HEK293 (cell line): ENCODE data around the gene ANGPT4.

Experiments
- CTCF ChIA-PET: fragments of 350-600 bp; formaldehyde crosslinking; extraction: SDS; loops from one replicate; lab custom pipeline; 2021; ENCODE audit warnings: antibody characterized with exemption; lab: Yijun Ruan, JAX
- POLR2A ChIA-PET: fragments of 300-600 bp; formaldehyde crosslinking; extraction: SDS; loops from one replicate; lab custom pipeline; 2020; ENCODE audit warnings: antibody characterized with exemption, inconsistent platforms; lab: Yijun Ruan, JAX
- H3K27ac ChIP-seq: fragments of 200-500 bp; sonication (Bioruptor generic); 2 replicates; pipeline ENCODE4 v1.5.1; 2014; ENCODE audit warnings: low read depth, low read length, control low read depth, inconsistent platforms; ENCODE audit errors: extremely low read depth
- H3K36me3 ChIP-seq, 2 experiments: fragments of 200-500 bp in 1 of 2; sonication (Bioruptor generic) in 1 of 2; 1 replicate in 1 of 2; 2 replicates in 1 of 2; pipeline ENCODE4 v1.5.1; 2014 to 2017; ENCODE audit warnings: inconsistent platforms in 2 of 2, low read length in 2 of 2; ENCODE audit not compliant: control insufficient read depth in 2 of 2, insufficient read depth in 1 of 2
- H3K4me1 ChIP-seq: fragments of 200-500 bp; sonication (Bioruptor generic); 2 replicates; pipeline ENCODE4 v1.5.1; 2014; ENCODE audit warnings: mild to moderate bottlenecking, low read length, inconsistent platforms; ENCODE audit not compliant: control insufficient read depth, insufficient read depth
- H3K4me3 ChIP-seq: 2 replicates; pipeline ENCODE4 v1.5.1; 2011; ENCODE audit warnings: low read depth, mild to moderate bottlenecking, control low read depth, low read length, moderate library complexity
- H3K9me3 ChIP-seq: fragments of 200-500 bp; sonication (Bioruptor generic); 2 replicates; pipeline ENCODE4 v1.5.1; 2014; ENCODE audit warnings: low read depth, low read length, inconsistent platforms; ENCODE audit not compliant: control insufficient read depth, insufficient read depth
- HOXC10 ChIP-seq: sonication (generic); formaldehyde crosslinking; IDR thresholded peaks from 2 replicates; pipeline ENCODE4 v1.8.1; 2023; ENCODE audit warnings: mild to moderate bottlenecking, missing genetic modification reagents
- KLF17 ChIP-seq: fragments of 450-650 bp; formaldehyde crosslinking; IDR thresholded peaks from 2 replicates; pipeline ENCODE4 v1.5.1; 2016; ENCODE audit warnings: missing biosample characterization, missing genetic modification characterization
- PRDM2 ChIP-seq: fragments of 450-650 bp; formaldehyde crosslinking; IDR thresholded peaks from 2 replicates; pipeline ENCODE4 v1.5.1; 2016; ENCODE audit warnings: missing biosample characterization, missing genetic modification characterization, borderline replicate concordance
- PRDM4 ChIP-seq: fragments of 450-650 bp; formaldehyde crosslinking; IDR thresholded peaks from 2 replicates; pipeline ENCODE4 v1.5.1; 2017; ENCODE audit warnings: missing biosample characterization, missing genetic modification characterization
- ZBTB11 ChIP-seq: fragments of 450-650 bp; formaldehyde crosslinking; conservative IDR thresholded peaks from 2 replicates; pipeline ENCODE4 v1.5.1; 2016; ENCODE audit warnings: low read depth, missing biosample characterization, missing genetic modification characterization
- ZNF146 ChIP-seq: fragments of 450-650 bp; formaldehyde crosslinking; IDR thresholded peaks from 2 replicates; pipeline ENCODE4 v1.5.1; 2016; ENCODE audit warnings: missing biosample characterization, missing genetic modification characterization
- ZNF157 ChIP-seq: fragments of 450-650 bp; formaldehyde crosslinking; IDR thresholded peaks from 2 replicates; pipeline ENCODE4 v1.5.1; 2016; ENCODE audit warnings: missing biosample characterization, missing genetic modification characterization
- ZNF26 ChIP-seq: fragments of 450-650 bp; formaldehyde crosslinking; IDR thresholded peaks from 2 replicates; pipeline ENCODE4 v1.5.1; 2016; ENCODE audit warnings: missing biosample characterization, missing genetic modification characterization
- ZNF350 ChIP-seq: fragments of 450-650 bp; formaldehyde crosslinking; IDR thresholded peaks from 2 replicates; pipeline ENCODE4 v1.5.0; 2017; ENCODE audit warnings: missing biosample characterization, mild to moderate bottlenecking, missing genetic modification characterization
- ZNF398 ChIP-seq: fragments of 450-650 bp; formaldehyde crosslinking; IDR thresholded peaks from 2 replicates; pipeline ENCODE4 v1.5.1; 2017; ENCODE audit warnings: missing biosample characterization, missing genetic modification characterization
- ZNF404 ChIP-seq: fragments of 450-650 bp; formaldehyde crosslinking; IDR thresholded peaks from 2 replicates; pipeline ENCODE4 v1.5.1; 2017; ENCODE audit warnings: missing biosample characterization, missing genetic modification characterization
- ZNF473 ChIP-seq: fragments of 450-650 bp; formaldehyde crosslinking; IDR thresholded peaks from 2 replicates; pipeline ENCODE4 v1.5.1; 2017; ENCODE audit warnings: missing biosample characterization, missing genetic modification characterization
- ZNF560 ChIP-seq: fragments of 450-650 bp; formaldehyde crosslinking; IDR thresholded peaks from 2 replicates; pipeline ENCODE4 v1.5.1; 2017; ENCODE audit warnings: missing biosample characterization, missing genetic modification characterization, borderline replicate concordance
- ZNF561 ChIP-seq: fragments of 450-650 bp; IDR thresholded peaks from 2 replicates; pipeline ENCODE4 v1.5.1; 2018; ENCODE audit warnings: missing biosample characterization, missing genetic modification characterization, borderline replicate concordance
- ZNF623 ChIP-seq: fragments of 450-650 bp; formaldehyde crosslinking; IDR thresholded peaks from 2 replicates; pipeline ENCODE4 v1.5.1; 2016; ENCODE audit warnings: missing biosample characterization, missing genetic modification characterization
- ZNF624 ChIP-seq: fragments of 450-650 bp; formaldehyde crosslinking; IDR thresholded peaks from 2 replicates; pipeline ENCODE4 v1.5.1; 2017; ENCODE audit warnings: missing biosample characterization, missing genetic modification characterization
- ZNF654 ChIP-seq: fragments of 450-650 bp; formaldehyde crosslinking; IDR thresholded peaks from 2 replicates; pipeline ENCODE4 v1.5.1; 2016; ENCODE audit warnings: low read depth, missing biosample characterization, missing genetic modification characterization
- ZNF777 ChIP-seq: fragments of 450-650 bp; formaldehyde crosslinking; IDR thresholded peaks from 2 replicates; pipeline ENCODE4 v1.5.1; 2017; ENCODE audit warnings: missing biosample characterization, missing genetic modification characterization, borderline replicate concordance

The ANGPT4 gene

GRCh38 chr20:924639-925038, 8.5 kb upstream of the ANGPT4 start (continued):
- TF ChIP-seq ZNF398 (tag by site-specific recombination) (no peak), PRDM4 (tag by site-specific recombination) (no peak), HOXC10 (CRISPR knock-in tag) (no peak), ZNF561 (tag by site-specific recombination) (no peak), ZNF146 (tag by site-specific recombination) (no peak), ZNF623 (tag by site-specific recombination) (no peak)
- TF ChIP-seq, all 188 proteins: peak for 0

GRCh38 chr20:922781-923180, 6.6 kb upstream of the ANGPT4 start:
- CTCF ChIA-PET, result interaction anchor here (1.0 kb wide), 1 partner anchor 34 kb away, joined by 5 read pairs; no protein-coding TSS in a partner anchor
- TF ChIP-seq ZNF157 (tag by site-specific recombination), result no peak
- TF ChIP-seq ZNF777 (tag by site-specific recombination), result no peak
- TF ChIP-seq ZBTB11 (tag by site-specific recombination), result no peak
- no peak for TF ChIP-seq ZNF404 (tag by site-specific recombination)
- TF ChIP-seq ZNF624, result no peak
- no peak for TF ChIP-seq ZNF654 (tag by site-specific recombination)
- no peak for TF ChIP-seq ZNF350 (tag by site-specific recombination)
- TF ChIP-seq ZNF473, result no peak
- no peak for TF ChIP-seq ZNF560 (tag by site-specific recombination)
- TF ChIP-seq PRDM2 (tag by site-specific recombination), result no peak
- no peak for TF ChIP-seq ZNF26 (tag by site-specific recombination)
- TF ChIP-seq KLF17 (tag by site-specific recombination), result no peak

More at GRCh38 chr20:922781-923180, 6.6 kb upstream of the ANGPT4 start:
- no peaks in the 10 kb centered on the region for H3K36me3 ChIP-seq
- no peak overlapping the region for H3K4me3 ChIP-seq
- H3K27ac ChIP-seq, result no peak overlapping the region
- H3K4me1 ChIP-seq, result no peaks in the 10 kb centered on the region
- POLR2A ChIA-PET, result no interaction called here
- no peaks in the 10 kb centered on the region for H3K9me3 ChIP-seq
